ENCODE results near the gene PTPRG. TPM values are rescaled to one million over a fixed set of nuclear protein-coding genes. Genes with fewer than 3 reads are reported as not detected.

PTPRG gene
- total RNA-seq, 1 donor from 2014 or later, result 11.1 TPM

- Histone ChIP-seq H3K36me3 (ENCODE audit: control insufficient read depth, insufficient read depth, low read length) (peaks cover 1% of the 10 kb centered on the region), H3K27me3 (ENCODE audit: control insufficient read depth, insufficient read depth, low read length) (no peaks in the 10 kb centered on the region), H3K4me3 (ENCODE audit: low read depth, low read length) (no peak overlapping the region)
- FAIRE-seq (no peak), DNase-seq (ENCODE audit: low read depth) (no peak)
- TF ChIP-seq CTCF (IDR thresholded peaks at IDR 0.05; ENCODE audit: insufficient read depth, low read length, severe bottlenecking), result no peak
These were observed 705.4 kb downstream of the PTPRG start for GRCh38 chr3:62266668-62267283.

- Histone ChIP-seq H3K4me3 (ENCODE audit: low read depth, low read length) (no peak overlapping the region), H3K36me3 (ENCODE audit: control insufficient read depth, insufficient read depth, low read length) (no peaks in the 10 kb centered on the region), H3K27me3 (ENCODE audit: control insufficient read depth, insufficient read depth, low read length) (no peaks in the 10 kb centered on the region)
- DNase-seq (ENCODE audit: low read depth) (no peak), FAIRE-seq (no peak)
- TF ChIP-seq CTCF (IDR thresholded peaks at IDR 0.05; ENCODE audit: insufficient read depth, low read length, severe bottlenecking), result no peak
These were observed 715.3 kb downstream of the PTPRG start for GRCh38 chr3:62276658-62277180.

- DNase-seq (ENCODE audit: low read depth) (no peak), FAIRE-seq (no peak)
- H3K4me3 ChIP-seq (ENCODE audit: low read depth, low read length), result no peak overlapping the region
- no peak for TF ChIP-seq CTCF (IDR thresholded peaks at IDR 0.05; ENCODE audit: insufficient read depth, low read length, severe bottlenecking)
- H3K27me3 ChIP-seq (ENCODE audit: control insufficient read depth, insufficient read depth, low read length), result no peaks in the 10 kb centered on the region
- H3K36me3 ChIP-seq (ENCODE audit: control insufficient read depth, insufficient read depth, low read length), result no peaks in the 10 kb centered on the region
These were observed 716.1 kb downstream of the PTPRG start for GRCh38 chr3:62277450-62277849.

- no peak for DNase-seq (ENCODE audit: low read depth)
- no peak overlapping the region for H3K4me3 ChIP-seq (ENCODE audit: low read depth, low read length)
- no peak for TF ChIP-seq CTCF (IDR thresholded peaks at IDR 0.05; ENCODE audit: insufficient read depth, low read length, severe bottlenecking)
- no peak for FAIRE-seq
- no peaks in the 10 kb centered on the region for H3K27me3 ChIP-seq (ENCODE audit: control insufficient read depth, insufficient read depth, low read length)
- H3K36me3 ChIP-seq (ENCODE audit: control insufficient read depth, insufficient read depth, low read length), result no peaks in the 10 kb centered on the region
These were observed 716.6 kb downstream of the PTPRG start for GRCh38 chr3:62277986-62278385.

GRCh38 chr3:62281726-62282125, 720.4 kb downstream of the PTPRG start:
- no peak for TF ChIP-seq CTCF (IDR thresholded peaks at IDR 0.05; ENCODE audit: insufficient read depth, low read length, severe bottlenecking)
- FAIRE-seq (no peak), DNase-seq (ENCODE audit: low read depth) (no peak)
- H3K36me3 ChIP-seq (ENCODE audit: control insufficient read depth, insufficient read depth, low read length), result no peaks in the 10 kb centered on the region
- no peaks in the 10 kb centered on the region for H3K27me3 ChIP-seq (ENCODE audit: control insufficient read depth, insufficient read depth, low read length)
- H3K4me3 ChIP-seq (ENCODE audit: low read depth, low read length), result no peak overlapping the region

- H3K36me3 ChIP-seq (ENCODE audit: control insufficient read depth, insufficient read depth, low read length), result no peaks in the 10 kb centered on the region
- DNase-seq (ENCODE audit: low read depth) (no peak), FAIRE-seq (no peak)
- TF ChIP-seq CTCF (IDR thresholded peaks at IDR 0.05; ENCODE audit: insufficient read depth, low read length, severe bottlenecking), result no peak
- H3K4me3 ChIP-seq (ENCODE audit: low read depth, low read length), result no peak overlapping the region
- H3K27me3 ChIP-seq (ENCODE audit: control insufficient read depth, insufficient read depth, low read length), result no peaks in the 10 kb centered on the region
These were observed 723.1 kb downstream of the PTPRG start for GRCh38 chr3:62284442-62284841.
